ENCODE data around the gene CHST8. TPM values are rescaled to one million over a fixed set of nuclear protein-coding genes. Genes with fewer than 3 reads are reported as not detected.

Gene CHST8
- total and polyA plus RNA-seq, 2 of the 13 experiments (the other 11 are each of a cell fraction or from before 2014, with no cell fraction given) = not detected

DNA sequence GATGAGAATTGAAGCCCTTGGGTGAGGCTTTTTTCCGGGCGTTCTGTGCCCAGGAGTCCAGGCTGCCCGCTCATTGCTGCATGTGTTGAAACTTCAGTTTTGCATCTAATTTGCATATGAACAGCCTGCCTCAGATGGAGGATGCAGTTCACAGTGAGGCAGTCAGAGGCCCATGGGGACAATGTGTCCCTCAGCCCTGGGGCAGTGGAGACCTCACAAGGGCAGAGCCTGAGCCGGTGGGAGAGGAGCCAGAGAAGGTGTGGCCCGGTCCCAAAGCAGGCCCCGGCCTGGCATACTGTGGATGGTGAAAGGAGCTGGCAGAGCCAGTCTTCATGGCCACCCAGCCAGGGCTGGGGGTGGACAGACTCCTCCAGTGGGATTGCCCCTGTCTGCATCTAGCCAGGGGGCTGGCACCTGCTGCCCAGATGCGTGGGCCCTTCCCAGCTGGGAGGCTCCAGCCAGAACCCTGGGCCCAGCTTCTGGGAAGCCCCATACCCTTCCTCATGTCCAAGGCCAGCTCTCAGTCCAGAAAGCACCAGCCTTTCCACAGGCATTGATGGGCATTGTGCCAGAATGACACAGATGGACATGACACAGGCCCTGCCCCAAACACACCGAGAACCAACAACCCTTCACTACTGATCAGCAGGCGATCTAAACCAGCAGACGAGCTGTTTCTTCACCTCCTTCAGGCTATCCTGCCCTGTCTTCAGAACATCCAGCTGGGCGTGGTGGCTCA, 142.0 kb downstream of the CHST8 start (continued):
- TF ChIP-seq, protein P1, sequence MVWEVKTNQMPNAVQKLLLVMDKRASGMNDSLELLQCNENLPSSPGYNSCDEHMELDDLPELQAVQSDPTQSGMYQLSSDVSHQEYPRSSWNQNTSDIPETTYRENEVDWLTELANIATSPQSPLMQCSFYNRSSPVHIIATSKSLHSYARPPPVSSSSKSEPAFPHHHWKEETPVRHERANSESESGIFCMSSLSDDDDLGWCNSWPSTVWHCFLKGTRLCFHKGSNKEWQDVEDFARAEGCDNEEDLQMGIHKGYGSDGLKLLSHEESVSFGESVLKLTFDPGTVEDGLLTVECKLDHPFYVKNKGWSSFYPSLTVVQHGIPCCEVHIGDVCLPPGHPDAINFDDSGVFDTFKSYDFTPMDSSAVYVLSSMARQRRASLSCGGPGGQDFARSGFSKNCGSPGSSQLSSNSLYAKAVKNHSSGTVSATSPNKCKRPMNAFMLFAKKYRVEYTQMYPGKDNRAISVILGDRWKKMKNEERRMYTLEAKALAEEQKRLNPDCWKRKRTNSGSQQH (CRISPR knock-in tag; IDR thresholded peaks at IDR 0.05; ENCODE audit: low read depth) = no peak
- TF ChIP-seq ZNF615 (CRISPR knock-in tag; IDR thresholded peaks at IDR 0.05; ENCODE audit: borderline replicate concordance) (no peak), ZNF3 (CRISPR knock-in tag; IDR thresholded peaks at IDR 0.05) (no peak), KDM3A (CRISPR knock-in tag; IDR thresholded peaks at IDR 0.05; ENCODE audit: low read depth) (no peak), NFE2 (CRISPR knock-in tag; IDR thresholded peaks at IDR 0.05) (no peak), ERF (CRISPR knock-in tag; IDR thresholded peaks at IDR 0.05) (no peak), ZNF747 (CRISPR knock-in tag; IDR thresholded peaks at IDR 0.05; ENCODE audit: borderline replicate concordance) (no peak), ARID2 (CRISPR knock-in tag; IDR thresholded peaks at IDR 0.05; ENCODE audit: borderline replicate concordance) (no peak), ZNF468 (CRISPR knock-in tag; IDR thresholded peaks at IDR 0.05) (no peak), ZMYM3 (CRISPR knock-in tag; IDR thresholded peaks at IDR 0.05) (no peak), KAT2B (IDR thresholded peaks at IDR 0.05; ENCODE audit: borderline replicate concordance, low read depth, low read length) (no peak)
- TF ChIP-seq, protein P2, sequence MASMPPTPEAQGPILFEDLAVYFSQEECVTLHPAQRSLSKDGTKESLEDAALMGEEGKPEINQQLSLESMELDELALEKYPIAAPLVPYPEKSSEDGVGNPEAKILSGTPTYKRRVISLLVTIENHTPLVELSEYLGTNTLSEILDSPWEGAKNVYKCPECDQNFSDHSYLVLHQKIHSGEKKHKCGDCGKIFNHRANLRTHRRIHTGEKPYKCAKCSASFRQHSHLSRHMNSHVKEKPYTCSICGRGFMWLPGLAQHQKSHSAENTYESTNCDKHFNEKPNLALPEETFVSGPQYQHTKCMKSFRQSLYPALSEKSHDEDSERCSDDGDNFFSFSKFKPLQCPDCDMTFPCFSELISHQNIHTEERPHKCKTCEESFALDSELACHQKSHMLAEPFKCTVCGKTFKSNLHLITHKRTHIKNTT (CRISPR knock-in tag; IDR thresholded peaks at IDR 0.05) = no peak
- TF ChIP-seq, protein P3, sequence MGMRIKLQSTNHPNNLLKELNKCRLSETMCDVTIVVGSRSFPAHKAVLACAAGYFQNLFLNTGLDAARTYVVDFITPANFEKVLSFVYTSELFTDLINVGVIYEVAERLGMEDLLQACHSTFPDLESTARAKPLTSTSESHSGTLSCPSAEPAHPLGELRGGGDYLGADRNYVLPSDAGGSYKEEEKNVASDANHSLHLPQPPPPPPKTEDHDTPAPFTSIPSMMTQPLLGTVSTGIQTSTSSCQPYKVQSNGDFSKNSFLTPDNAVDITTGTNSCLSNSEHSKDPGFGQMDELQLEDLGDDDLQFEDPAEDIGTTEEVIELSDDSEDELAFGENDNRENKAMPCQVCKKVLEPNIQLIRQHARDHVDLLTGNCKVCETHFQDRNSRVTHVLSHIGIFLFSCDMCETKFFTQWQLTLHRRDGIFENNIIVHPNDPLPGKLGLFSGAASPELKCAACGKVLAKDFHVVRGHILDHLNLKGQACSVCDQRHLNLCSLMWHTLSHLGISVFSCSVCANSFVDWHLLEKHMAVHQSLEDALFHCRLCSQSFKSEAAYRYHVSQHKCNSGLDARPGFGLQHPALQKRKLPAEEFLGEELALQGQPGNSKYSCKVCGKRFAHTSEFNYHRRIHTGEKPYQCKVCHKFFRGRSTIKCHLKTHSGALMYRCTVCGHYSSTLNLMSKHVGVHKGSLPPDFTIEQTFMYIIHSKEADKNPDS (CRISPR knock-in tag; IDR thresholded peaks at IDR 0.05) = no peak

Data from HepG2 (cell line).